HG03571 (cell line): ENCODE data around the gene EMC6.
"Not testable (repeated sequence)": the region's sequence is repeated elsewhere in the genome, so short reads cannot be mapped to it uniquely, and the experiment has no call there.

Source experiments
- ATAC-seq: cut with Tn5 transposase; IDR thresholded peaks from one replicate; pipeline ENCODE4 v1.9.1; 2021; ENCODE audit not compliant: unreplicated experiment

EMC6 gene

DNA sequence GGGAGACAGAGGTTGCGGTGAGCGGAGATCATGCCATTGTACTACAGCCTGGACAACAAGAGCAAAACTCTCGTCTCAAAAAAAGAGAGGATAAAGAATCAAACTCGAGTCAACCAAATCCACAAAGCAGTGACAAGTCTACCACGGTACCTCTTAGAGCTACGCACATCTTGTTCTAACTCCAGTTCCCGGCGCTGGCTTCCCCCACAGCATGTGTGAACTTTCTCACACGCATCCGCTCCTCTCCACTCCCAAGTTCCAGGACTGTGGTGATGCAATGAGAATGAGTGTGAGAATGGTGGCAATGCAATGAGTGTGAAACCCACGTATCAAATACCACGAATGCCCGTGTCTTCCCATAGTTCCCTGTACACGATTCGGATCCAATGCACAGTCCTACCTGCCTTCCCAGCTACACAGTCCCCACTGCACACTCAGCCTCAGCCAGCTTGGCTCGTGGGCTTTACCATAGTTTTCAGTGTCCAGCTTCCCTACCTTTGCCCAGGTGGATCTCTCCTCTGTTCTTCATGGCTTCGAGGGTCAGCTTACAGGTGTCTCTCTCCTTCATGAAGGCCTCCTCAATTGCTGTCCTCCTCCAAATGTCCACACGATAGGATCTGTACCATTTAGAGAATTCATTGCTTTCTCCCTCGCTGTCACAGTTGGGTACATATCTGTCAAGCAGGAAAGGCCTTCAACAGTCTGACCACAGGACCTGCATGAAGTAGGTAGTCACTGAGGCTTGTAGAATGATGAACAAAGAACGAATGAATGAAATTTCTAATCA lies 36.5 kb downstream of the EMC6 start:
- ATAC-seq, result no peak

DNA sequence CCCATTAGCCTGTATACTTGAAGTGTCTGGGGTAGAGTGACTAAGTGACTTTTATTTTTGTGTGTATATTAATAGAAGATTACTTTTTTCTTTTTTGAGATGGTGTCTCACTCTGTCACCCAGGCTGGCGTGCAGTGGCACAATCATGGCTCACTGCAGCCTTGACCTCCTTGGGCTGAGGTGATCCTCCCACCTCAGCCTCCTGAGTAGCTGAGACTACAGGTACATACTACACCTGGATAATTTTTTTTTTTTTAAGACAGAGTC lies 37.0 kb downstream of the EMC6 start:
- ATAC-seq, result not testable (repeated sequence)

DNA sequence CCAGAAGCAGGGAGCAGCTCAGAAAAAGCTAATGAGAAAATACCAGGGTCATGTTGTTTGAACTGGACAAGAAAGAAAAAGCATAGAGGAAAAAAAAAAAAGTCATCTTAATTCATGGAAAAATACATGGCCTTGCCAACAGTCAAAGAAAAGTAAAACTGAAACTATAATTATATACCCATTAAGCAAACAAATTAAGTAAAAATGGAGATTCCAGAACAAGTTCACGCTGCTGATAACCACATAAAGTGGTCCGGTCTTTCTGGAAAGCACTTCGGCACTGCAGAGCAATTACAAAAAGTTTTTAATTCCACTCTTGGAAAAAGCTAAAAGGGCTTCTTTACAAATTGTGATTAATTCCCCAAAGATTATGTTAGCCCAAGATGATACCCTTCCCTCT lies 39.8 kb downstream of the EMC6 start:
- no peak for ATAC-seq

DNA sequence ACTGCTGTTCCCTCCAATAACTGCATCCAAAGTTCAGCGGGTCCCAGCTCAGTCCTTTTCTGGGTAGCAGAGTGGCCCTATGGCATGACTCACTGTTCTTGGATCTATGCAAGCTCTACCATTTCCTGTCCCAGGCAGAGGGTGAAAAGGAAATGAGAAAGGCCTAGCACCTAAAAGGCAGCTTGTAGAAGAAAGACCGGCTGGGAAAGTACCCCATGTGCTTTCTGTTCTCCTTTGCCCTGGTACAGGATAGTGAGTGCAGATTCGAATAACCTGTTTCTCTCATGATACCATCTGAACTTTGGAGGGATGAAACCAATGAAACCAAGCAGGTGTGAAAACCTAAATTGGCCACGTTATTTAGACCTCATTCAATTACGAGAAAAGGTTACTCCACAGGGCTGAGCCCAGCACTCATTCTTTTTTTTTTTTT lies 42.4 kb downstream of the EMC6 start:
- peak; percentile 97 for ATAC-seq

DNA sequence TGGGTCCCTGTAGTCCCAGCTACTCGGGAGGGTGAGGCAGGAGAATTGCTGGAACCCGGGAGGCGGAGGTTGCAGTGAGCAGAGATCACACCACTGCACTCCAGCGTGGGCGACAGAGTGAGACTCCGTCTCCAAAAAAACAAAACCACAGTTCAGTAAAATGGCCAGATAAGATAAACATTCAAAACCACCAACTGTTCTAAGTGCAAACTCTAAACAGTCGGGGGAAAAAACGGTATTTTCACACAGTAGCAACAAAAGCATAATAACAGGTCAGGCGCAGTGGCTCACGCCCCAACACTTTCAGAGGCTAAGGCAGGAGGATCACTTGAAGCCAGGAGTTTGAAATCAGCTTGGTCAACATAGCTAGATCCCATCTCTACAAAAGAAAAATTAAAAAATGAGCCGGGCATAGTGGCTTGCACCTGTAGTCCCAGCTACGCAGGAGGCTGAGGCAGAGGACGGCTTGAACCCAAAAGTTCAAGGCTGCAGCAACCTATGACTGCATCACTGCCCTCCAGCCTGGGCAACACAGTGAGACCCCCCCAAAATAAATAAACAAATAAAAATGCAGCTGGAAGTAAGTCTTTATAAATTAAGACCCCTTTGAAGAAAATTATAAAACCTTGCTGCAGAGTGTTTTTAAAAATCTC lies 44.3 kb downstream of the EMC6 start:
- ATAC-seq, result no peak

DNA sequence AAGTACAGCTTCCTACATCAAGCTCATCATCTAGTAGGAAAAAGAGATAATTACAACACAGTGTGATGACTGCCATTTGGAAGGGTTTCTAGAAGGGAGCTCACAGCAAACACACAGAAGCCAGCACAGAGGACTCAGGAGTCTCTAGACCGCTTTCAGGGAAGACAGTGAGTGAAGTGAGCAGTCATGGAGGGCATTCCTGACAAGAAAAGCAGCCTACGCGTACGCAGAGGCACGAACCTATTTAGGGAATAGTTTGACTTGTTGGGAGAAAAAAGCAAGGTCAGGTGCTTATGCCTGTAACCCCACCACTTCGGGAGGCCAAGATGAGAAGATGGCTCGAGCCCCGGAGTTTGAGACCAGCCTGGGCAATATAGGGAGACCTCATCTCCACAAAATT lies 46.7 kb downstream of the EMC6 start:
- ATAC-seq, result no peak

DNA sequence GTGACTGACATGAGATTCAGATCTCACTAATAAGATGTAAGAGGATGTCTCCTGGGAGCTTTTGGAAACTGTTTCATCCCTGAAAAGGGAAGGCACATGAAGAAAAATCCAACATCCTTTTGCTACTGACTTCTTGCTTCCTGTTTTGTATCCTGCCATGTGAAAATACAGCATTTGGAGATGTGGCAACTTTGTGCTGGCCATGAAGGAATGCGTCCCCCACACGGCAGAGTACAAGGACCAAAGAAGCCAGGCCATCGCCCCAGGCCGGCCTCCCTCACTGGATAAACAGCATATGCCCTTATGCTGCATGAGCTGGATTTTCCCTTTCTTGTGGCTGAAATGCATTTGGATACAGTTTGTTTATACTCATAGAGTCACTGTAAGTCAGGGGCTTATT lies 49.6 kb downstream of the EMC6 start:
- no peak for ATAC-seq

DNA sequence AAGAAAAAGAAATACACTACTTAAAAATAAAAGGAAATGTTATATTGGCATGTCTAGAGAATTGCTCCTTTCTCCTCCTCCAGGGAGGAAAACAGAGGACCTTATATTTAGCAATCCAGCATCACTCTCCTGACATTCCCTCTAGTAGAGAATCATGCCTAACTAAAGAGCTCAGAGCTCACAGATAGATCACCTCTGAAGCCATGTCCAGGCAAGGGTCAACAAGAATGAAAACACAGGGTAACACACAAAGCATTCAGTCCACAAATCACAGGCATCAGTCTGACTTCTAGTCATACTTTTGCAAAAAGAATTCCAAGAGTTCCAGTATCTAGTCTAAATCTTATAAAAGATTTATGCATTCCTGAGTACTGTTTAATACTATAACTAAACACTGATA lies 50.7 kb downstream of the EMC6 start:
- ATAC-seq, result no peak
